ENCODE results near the gene SMIM41.

Gene SMIM41

DNA sequence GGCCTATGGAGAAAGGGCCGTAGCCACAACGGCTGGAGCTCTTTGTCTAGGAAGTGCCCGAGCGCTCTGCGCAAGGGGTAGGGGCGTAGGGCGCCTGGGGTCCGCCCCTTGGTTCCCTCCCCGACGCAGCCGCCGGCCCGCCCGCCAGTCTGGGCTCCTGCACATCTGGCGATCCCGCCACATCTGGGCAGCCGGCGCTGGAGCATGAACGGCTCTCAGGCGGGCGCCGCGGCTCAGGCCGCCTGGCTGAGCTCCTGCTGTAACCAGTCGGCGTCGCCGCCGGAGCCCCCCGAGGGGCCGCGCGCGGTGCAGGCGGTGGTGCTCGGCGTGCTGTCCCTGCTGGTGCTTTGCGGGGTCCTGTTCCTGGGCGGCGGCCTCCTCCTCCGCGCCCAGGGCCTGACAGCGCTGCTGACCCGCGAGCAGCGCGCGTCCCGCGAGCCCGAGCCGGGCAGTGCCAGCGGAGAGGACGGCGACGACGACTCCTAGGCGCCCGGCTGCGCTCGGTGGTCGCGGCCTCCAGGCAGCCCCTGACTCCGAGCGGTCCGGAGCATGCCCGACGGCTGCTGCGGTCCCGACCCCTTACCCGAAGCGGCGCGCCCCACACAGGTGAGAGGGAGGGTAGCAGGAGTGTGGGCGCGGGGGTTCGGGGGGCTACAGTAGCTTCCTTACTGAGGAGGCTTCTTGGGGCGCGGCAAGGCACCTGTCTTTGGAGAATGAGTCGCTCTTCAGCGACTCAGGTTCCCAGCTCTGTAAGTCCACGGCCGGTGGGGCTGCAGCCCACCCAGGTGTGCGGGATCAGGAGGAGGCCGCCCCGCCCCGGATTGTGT lies at the start of gene SMIM41:
Gene SMIM41, plus strand, starts transcription at position 129 of the 827 bp plus-strand sequence. Its CDS starts 76 bp downstream, at position 205.
- no peak for FAIRE-seq

GRCh38 chr12:52032446-52032803 lies 47.1 kb upstream of the SMIM41 start:
- no peak for FAIRE-seq

DNA sequence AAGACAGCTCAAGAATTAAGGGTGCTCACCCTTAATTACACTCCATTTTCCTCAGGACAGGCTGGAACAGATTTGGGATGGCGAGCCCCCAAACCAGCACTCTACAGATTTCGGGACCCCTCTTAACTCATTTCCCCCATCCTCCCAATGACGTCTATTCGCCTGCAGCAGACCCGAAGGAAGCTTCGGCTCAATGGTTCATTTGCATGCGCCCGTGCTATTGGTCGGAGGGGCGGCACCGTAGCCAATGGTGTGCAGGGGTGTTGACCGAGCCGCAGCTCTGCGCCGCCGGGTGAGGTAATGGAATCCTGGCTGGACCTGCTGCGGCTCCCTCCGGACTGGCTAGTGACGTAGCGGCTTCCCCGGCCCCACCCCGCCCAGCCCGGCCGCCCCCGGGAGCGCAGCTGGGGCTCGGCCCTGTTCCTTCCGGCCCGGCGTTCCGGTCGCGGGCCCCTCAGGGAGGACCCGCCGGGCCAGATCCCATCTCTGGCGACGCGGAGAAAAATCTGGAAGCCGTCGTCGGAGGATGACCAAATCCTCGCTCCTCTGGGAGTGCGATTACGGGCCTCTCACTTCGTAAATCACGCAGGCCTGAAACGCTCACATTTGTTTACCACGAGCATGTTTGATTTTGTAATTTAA lies 46.6 kb upstream of the SMIM41 start:
- FAIRE-seq: peak; percentile 59

DNA sequence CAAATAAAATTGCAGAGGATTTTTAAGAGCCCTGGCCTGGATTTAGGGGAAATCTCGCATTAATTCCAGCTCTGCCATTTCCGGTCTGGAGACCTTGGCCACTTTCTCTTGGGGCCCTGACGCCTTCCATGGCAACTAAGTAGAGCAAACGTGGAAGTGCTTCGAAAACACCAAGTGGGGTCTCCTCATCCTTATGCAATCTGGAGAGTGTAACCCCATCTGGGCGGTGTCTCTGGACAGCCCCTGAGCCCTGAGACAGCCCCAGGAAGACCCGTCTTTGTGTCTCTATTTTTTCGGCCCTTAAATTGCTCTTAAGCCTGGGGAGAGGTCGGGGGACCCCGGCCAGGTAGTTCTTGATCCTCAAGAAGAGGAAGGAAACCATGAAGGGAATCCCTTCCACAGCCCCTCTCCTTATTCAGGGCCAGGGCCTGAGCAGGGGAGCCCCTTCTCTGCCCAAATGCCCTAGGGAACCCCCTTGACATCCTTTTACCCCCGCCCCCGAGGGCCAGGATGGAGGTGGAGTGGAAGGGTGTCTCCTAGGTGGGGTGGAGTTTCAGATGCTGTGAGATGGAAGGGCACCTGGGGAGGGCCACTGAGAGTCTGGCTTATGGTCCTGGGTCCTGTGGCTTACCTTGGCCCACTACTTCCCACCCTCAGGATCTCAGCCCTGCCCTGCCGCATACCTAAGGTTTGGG lies 45.9 kb upstream of the SMIM41 start:
- no peak for FAIRE-seq

GRCh38 chr12:52035190-52035589 lies 44.3 kb upstream of the SMIM41 start:
- no peak for FAIRE-seq

DNA sequence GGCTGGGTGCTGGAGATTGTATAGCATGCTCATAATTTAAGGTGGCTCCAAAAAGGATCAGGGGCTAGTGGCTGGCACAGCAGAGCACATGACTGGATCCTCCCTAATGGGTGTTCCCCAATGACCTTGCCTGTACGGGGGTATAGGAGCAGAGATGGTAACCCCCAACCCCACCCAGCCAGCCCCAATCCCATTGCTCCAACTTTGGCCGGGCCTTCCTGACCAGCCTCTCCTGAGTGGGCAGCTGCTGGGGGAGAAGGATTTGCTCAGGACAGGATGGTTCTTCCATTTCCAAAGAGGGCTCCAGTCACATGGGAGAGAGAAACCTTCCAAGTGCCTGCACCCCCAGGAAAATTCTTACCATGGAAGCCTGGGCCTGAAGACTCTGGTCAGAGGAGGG lies 43.6 kb upstream of the SMIM41 start:
- no peak for FAIRE-seq

DNA sequence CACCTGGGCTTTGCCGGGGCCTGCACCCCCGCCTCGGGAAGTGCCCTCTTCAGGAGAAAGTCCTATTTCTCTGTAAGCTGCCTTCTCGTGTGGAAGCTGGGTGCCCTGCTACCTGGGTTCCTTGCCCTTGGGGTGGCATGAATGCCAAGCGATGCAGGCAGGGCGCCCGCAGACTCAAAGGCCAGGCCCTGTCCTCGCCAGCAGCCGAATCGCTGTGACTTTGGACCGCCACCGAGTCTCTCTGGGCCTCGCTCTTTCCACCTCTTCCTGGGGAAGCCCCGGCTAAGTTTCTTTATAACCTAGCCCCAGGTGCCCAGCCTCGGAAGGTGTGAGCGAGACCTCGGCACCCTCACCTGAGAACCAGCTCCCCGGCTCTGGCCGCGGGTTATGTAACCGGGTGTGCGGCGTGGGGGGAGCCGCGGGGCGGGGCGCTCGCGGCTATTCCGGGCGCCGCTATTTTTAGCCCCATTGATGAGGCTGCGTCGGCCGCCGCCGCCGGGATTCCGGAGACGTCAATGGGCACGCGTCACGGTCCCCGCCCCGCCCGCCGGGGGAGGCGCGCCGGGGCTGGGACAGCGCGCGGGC lies 42.8 kb upstream of the SMIM41 start:
- FAIRE-seq: no peak

GRCh38 chr12:52037248-52037861 lies 42.1 kb upstream of the SMIM41 start:
- no peak for FAIRE-seq

- no peak for FAIRE-seq
These were observed 41.1 kb upstream of the SMIM41 start for GRCh38 chr12:52038447-52038846.

DNA sequence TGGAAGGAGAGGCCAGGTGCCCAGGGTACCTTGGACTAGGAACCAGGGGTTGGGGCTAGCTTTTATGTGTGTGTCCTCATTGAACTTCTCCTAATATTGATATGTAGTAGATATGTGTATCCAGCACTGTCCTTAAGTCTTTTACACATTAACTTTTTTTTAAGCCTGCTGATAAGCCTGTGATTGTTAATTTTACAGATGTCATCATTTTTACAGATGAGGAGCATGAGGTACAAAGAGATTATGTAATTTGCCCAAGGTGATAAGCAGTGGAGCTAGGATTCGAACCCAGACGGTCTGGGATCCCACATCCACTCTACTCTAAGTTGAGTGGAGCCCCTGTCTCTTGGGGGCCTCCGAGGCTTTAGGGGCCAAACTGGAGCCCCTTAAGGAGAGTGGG lies 38.5 kb upstream of the SMIM41 start:
- no peak for FAIRE-seq

DNA sequence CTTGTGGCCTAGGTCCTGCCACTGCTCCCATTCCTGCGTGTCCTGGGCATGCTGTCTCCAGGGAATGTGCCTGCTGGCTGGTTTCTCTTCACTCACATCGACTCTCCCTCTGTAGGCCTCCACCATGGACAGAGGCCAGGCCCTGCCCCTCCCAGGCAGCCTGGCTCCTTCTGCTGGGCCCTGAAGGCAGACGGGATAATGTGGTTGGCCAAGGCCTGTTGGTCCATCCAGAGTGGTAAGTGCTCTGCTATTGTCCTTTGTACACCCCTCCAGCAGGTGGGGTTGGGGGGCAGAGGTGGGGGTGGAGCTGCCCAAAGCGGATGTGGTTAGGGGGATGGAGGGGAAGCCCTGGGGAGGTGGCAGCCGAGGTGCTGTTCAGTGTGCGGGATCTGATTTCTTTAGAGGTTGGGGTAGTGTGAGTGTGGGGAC lies 37.8 kb upstream of the SMIM41 start:
- no peak for FAIRE-seq

DNA sequence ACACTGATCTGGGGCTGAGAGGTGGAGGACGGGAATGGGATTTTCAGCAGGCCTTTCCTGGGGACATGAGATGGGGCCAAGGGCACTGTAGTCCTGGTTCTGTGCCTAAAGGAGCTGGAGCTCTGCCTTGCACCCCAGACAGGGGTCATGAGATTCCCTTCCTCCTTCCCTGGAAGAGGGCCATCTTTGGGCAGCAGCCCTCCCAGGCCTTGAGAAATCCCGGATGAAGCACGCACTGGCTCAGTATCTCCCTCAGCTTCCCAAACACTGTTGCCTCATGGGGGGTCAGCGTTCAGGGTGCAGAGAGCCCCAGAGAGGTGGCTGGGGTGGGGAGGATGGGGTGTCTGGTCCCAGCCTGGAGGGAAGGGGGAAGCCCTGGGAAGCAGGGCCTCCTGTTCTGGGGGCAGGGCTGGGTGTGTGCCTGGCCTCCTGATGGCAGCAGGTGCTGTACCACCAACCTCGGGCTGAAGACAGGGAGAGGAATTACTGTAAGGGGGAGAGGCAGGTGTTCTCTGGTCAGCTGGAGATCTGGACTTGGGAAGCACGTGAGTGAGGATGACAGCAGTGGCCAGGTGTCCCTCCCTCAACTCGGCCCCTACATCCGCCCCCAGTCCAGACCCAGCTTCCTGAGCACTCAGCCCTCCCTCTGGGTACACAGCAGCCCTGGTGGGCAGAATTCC lies 36.7 kb upstream of the SMIM41 start:
- FAIRE-seq: no peak

DNA sequence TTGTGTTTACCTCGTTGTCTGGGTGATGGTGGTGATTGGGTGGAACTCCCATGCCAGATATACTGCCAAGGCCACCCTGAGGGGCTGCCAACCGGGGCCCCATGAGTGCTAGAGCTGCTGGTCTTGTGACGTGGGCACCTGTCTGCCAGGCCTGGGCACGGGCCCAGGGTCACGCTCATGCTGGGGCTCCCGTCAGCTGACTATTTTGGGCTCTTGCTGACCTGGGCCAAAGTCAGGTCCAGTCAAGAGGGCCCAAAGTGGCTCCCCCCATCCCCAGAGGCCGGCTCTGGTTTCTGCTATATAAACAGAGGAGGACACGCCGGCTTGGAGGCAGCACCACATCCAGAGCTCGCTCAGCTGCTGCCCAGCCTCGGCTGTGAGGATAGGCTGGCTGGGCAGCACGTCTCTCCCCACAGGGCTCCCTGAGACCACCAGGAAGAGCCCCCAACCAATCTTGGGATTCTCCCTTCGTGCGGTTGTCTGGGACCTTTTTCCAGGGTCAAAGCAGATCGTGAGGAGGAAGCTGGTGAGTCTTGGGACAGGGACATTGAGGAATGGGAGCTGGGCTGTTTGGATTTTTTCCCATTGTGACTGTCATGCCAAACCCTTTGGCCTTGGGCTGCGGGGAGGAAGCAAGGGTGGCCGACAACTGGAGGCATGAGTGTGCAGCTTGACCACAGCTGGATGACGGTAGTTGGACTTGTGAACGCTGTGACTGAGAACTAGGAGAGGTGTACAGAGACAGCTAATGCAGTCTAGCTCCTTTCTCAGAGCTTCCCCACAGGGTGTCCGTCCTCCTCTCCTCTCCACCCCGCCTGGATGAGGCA lies 35.9 kb upstream of the SMIM41 start:
- FAIRE-seq: no peak

GRCh38 chr12:52044292-52044983 lies 35.1 kb upstream of the SMIM41 start:
- FAIRE-seq: no peak

DNA sequence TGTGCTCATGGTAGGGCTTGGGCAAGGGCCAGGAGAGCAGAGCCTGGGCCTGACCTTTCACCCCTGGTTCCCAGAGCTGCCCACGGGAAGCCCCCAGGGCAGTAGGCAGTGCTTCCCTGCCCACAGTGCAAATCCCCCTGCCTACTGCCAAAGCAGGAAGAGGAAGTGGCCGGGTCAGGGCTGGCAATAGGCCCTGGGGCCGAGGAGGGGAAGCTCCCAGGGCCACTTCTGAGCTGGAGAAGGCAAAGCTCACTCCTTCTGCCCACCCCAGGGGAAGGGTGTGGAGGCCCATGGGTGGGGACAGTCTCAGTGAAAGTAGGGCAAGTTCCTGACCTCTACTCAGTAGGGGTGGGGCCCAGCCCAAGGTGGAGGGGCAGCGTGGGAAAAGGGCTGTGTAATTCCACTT lies 33.7 kb upstream of the SMIM41 start:
- no peak for FAIRE-seq

GRCh38 chr12:52046859-52047258 lies 32.6 kb upstream of the SMIM41 start:
- FAIRE-seq: no peak

- no peak for FAIRE-seq
These were observed 30.2 kb upstream of the SMIM41 start for GRCh38 chr12:52049286-52049685.

DNA sequence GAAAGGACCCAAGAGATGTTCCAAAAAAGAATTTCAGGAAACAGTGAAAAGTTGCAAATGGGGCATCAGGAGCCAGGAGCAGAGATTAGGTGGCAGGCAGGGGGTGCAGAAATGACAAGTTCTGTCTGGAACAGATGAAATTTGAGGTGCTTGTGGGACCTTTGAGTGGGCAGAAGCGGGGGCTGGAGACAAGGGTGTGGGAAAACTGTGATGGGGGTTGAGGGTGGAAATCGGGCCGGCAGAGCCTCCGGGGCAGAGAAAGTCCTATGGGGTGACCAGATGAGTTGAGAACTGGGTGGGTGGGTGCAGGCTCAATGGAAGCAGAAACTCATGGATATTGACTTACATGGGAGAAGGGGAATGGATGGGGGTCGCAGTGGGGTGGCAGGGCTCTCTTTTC lies 29.8 kb upstream of the SMIM41 start:
- FAIRE-seq: no peak

DNA sequence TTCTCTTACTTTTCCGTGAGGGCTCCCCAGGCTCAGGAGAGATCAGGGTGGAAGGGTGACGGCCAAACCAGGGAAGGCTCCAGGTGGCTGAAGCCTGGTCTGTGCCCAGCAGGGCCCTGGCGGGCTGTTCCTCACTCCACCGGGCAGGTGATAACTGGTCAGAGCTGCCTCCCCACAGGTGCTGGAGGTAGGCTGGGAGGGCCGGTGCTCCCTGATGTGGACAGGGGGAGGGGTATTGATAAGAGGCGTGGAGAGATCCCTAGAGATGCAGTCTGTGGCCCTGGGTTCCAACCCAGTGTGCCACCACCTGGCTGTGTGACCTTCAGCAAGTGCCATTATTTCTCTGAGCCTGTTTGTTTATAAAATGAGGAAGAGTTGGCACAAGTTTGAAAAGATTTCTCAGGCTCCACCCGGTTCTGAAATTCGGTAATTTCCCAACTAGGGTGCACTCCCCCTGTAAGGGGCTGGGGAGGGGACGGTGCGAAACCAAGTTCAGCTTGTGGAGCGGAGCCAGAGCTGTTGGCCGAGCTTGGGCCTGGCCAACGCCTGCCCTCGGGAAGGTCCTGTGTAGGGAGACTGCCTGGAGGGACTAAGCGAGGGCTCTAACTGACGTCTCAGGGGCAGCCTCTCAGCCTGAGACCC lies 29.3 kb upstream of the SMIM41 start:
- no peak for FAIRE-seq
